Fibroblast of peridontal ligament (primary cell): ENCODE results near the gene PSMG1.
A peak's percentile ranks its signal among the peaks of the same experiment; 100 is the strongest.

Experiments
- DNase-seq: peaks from one replicate; pipeline ENCODE4 v3.0.0-alpha.2; 2010; ENCODE audit errors: extremely low read depth

Gene PSMG1

GRCh38 chr21:39156024-39156423, 27.2 kb downstream of the PSMG1 start:
- DNase-seq, result no peak

DNA sequence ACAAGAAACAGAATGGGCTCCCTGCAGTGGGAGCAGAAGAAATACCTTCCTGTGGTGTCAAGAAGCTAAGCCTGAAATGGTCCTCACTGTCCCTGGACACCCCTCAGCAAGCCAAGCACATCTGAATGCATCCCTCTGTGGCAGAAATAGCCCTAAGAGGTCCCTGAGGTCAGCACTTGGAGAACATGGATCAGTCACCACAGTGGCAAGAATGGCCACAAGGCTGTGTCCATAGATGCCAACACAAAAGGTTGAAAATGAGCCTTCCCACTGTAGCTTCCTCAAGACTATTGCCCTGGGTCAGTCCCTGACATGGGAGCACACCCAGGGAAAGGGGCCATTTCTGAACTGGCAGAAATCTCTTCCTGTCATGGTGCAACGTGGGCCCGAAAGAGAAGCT, 27.7 kb downstream of the PSMG1 start:
- no peak for DNase-seq

DNA sequence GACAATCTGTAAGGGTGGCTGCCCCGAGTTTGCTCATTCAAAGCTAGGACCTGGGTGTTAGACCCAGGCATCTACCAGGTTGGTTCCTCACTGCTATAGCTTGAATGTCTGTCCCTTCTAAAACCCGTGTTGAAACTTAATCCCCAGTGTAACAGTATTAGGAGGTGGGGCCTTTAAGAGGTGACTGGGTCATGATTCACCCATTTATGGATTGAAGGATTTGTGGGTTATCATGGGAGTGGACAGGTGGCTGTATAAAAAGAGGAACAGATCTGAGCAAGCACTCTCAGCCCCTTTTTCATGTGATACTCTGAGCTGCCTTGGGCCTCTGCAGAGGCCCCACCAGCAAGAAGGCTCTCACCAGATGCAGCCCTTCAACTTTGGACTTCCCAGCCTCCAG, 29.4 kb downstream of the PSMG1 start:
- no peak for DNase-seq

DNA sequence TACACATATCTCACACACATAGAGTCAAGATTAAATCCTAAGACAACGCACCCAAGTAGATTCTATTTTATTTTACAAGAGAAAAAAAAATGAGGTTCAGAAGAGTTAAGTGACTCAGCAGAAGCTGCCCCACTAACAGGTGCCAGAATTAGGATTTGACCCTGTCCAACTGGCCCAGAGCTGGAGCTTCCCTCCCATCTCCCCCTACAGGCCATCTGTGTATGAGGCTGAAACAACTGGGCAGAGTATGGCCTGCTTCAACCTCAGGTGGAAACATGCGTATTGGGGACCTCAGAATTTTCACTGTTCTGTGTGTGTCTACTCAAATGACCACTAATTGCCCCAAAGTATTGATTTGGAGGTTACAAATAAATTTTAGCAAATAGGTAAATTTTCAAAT, 29.9 kb downstream of the PSMG1 start:
- no peak for DNase-seq

GRCh38 chr21:39152271-39152670, 31.0 kb downstream of the PSMG1 start:
- DNase-seq, result no peak

DNA sequence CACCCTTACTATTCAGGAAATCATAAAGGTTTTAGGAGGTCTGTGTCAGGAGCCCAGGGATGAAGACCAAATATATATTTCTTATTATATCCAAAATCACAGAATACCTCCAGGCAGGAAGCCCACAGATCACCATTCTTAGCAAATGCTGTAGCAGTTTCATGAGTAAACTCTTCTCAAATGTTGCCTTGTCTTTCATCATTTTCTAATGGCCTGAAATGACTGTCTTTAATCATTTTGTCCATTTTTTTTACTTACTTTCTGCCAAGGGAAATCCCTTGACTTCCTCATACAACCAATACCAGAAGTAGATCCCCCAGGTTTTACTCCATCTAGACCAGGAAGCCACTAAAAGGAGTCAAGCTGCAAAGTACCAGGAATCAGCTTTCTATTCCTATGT, 32.4 kb downstream of the PSMG1 start:
- no peak for DNase-seq

- DNase-seq, result no peak
These were observed 32.9 kb downstream of the PSMG1 start for GRCh38 chr21:39150316-39150715.

DNA sequence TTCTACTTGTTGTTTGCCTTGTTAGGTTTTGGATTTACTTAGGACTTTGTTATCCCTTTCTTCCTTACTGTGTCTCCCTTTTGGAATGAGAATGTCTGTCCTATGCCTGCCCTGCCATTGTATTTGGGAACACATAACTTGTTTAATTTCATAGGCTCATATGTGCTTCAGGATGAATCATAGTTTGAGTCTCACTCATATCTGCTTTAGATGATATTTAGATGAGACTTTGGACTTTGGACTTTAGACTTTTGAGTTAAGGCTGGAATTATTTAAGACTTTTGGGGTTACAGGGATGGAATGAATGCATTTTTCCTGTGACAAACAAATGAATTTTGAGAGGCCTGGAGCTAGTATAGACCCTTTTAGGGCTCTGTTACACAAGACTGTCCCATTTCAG, 33.4 kb downstream of the PSMG1 start:
- no peak for DNase-seq

DNA sequence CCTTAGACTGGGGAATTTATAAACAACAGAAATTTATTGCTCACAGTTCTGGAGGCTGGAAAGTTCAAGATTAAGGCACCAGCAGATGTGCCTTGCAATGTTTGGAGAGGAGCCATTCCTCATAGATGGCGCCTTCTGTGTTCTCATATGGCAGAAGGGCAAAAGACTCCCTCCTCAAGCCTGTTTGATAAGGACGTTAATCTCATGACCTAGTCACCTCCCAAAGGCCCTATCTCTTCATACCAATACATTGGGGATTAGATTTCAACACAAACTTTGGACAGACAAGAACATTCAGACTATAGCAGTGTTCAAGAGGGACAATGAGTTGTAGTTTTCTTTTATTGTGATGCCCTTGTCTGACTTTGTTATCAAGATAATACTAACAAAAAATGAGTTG, 34.3 kb downstream of the PSMG1 start:
- no peak for DNase-seq

DNA sequence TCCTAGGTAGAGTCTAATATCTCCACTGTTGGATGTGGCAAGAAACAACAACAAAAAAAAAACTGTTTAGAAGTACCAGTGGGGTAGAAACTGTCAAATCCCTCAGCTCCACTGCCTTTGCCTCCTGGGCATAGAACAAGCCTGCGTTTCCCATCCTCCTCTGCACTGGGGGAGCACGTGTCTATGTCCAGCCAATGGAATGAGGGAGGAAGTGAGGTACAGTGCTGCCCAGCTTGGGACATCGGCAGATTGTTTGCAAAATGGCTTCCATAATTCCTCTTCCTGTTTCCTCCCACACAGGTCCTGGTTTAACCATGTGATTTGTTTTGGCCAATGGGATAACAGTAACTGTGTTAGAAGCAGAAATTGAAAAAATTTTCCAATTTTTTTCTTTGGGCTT, 39.1 kb downstream of the PSMG1 start:
- DNase-seq, result no peak

DNA sequence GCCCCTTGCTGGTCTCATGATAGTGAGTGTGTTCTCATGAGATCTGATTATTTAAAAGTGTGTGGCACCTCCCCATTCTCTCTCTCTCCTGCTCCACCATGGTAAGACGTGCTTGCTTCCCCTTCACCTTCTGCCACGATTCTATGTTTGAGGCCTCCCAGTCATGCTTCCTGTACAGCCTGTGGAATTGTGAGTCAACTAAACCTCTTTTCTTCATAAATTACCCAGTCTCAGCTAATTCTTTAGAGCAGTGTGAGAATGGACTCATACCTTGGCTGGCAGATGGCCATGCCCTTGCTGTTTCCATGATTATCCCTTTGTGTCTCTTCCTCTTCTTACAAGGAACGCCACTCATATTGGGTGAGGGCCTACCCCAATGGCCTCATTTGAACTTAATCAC, 40.3 kb downstream of the PSMG1 start:
- no peak for DNase-seq

- DNase-seq, result peak; percentile 15
These were observed 41.7 kb downstream of the PSMG1 start for GRCh38 chr21:39141502-39141901.

- DNase-seq, result peak; percentile 61
These were observed 45.7 kb downstream of the PSMG1 start for GRCh38 chr21:39137248-39138178.

DNA sequence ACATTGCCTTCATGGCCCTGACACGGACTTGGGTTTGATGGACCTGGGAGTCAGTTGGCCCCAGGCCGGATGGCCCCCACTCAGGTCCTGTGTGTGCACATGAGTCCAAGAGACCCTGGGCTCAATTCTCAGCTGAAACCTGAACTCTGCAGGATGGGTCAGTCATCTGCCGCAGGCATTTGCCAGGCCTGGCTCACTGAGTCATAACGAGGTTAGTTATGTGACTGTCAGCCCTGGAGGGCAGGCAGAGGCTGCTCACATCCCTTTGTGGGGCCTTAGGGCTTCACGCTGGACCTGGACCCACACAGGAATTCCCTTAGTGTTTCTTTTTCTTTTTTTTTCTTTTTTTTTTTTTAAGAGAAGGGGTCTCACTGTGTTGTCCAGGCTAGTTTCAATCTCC, 46.5 kb downstream of the PSMG1 start:
- DNase-seq, result no peak

DNA sequence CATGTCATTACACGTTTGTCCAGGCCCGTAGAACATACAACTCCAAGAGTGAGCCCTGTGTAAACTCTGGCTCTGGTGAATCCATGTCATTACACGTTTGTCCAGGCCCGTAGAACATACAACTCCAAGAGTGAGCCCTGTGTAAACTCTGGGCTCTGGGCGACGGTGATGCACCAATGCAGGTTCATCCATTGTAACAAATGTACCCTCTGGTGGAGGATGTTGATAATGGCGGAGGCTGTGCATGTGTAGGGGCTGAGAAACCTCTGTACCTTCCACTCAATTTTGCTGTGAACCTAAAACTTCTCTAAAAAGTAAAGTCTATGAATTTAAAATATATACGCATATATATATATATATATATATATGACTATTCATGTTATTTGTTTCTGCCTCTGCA, 47.1 kb downstream of the PSMG1 start:
- DNase-seq, result peak; percentile 27

DNA sequence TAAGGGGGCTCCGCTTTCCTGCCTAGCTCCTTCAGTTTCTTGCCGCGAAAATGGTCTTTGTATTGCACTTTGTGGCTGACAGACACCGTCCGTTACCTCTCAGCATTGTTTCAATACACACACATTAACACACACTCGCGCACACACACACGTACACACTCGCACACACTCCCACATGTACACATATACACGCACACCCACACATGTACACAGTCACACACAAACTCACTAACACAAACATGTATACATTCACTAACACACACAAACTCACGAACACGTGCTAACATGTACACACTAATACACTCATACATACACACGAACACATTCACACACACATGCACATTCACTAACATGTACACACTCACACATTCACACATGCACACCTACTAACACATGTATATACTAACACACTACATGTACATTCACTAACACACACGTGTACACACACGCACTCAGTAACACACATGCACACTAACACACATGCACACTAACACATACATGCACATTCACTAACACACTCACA, 48.9 kb downstream of the PSMG1 start:
- no peak for DNase-seq

- DNase-seq, result no peak
These were observed 51.0 kb downstream of the PSMG1 start for GRCh38 chr21:39132248-39132647.

DNA sequence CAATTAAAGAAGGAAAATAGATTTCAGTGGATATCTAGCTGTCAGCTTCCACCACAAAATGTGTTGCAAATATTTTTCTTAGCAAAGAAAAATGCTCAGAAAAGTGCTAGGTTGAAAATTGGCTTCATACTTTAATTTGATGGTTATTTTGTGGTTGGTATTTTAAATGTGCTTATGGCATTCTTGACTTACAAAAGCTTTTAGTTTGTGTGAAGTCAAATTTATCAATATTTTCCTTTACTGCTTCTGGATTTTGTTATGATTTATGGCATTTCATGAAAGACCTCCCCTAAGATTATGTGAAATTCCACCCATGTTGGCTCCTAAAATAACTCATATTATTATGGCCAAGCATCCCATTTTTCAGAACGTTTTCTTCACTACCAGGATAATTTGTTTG, 51.5 kb downstream of the PSMG1 start:
- DNase-seq, result no peak

GRCh38 chr21:39127506-39127905, 55.7 kb downstream of the PSMG1 start:
- no peak for DNase-seq

DNA sequence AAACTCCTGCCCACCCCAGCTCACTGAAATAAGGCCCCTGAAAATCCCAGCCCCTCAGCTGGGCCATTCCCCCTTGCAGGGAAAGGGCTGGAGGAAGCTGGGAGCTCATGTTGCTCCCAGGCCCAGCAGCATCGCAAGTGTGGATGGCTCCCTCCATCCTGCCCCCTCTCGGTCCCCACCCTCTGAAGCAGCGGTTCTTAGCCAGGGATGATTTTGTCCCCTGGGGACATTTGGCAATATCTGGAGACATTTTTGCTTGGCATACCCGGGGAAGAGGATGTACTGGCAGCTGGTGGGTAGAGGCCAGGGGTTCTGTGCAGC, 56.8 kb downstream of the PSMG1 start:
- DNase-seq, result no peak

DNA sequence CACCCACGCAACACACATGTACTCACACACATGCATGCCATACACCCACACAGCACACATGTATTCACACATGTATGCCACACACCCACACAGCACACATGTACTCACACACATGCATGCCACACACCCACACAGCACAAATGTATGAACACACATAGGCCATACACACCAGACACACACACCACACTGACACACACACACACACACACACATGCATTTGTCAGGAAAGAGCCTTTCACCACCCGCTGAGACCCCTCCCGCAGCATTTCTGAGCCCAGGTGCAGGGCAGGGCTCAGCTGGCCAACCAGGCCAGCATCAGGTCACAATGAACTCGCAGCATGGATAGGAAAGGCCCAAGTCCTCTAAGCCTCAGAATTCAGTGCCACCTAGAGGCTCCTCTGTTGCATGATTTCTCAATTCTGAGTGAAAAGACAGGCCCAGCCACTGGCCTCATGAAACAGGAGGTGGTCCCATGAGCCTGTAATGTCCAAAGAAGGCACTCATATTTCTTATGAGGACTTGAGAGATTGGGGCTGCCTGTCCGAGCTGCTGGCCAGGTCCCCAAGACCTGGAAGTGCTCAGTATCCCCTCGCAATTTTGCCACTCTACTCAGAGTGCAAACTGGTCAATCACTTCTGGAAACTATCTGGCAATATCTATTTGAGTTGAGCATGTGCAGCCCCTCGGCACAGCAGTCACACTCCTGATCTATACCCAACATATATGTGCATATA, 57.3 kb downstream of the PSMG1 start:
- DNase-seq, result peak; percentile 78
